Astrocyte (in vitro differentiated cells and primary cell): ENCODE results near the gene CCDC136.

ENCODE experiments used
- EZH2 ChIP-seq: IDR thresholded peaks from 2 replicates; pipeline ENCODE4 v1.6.1; 2012; ENCODE audit warnings: mild to moderate bottlenecking, low read length, inconsistent platforms; ENCODE audit not compliant: insufficient read depth
- TF ChIP-seq, protein P1 (sequence below): IDR thresholded peaks from 2 replicates; pipeline ENCODE4 v1.5.1; 2011; ENCODE audit warnings: low read depth, mild to moderate bottlenecking, inconsistent platforms, low read length, moderate library complexity; ENCODE audit not compliant: insufficient read depth

GRCh38 chr7:128794020-128794419 lies 2.3 kb downstream of the CCDC136 start:
- TF ChIP-seq, protein P1, sequence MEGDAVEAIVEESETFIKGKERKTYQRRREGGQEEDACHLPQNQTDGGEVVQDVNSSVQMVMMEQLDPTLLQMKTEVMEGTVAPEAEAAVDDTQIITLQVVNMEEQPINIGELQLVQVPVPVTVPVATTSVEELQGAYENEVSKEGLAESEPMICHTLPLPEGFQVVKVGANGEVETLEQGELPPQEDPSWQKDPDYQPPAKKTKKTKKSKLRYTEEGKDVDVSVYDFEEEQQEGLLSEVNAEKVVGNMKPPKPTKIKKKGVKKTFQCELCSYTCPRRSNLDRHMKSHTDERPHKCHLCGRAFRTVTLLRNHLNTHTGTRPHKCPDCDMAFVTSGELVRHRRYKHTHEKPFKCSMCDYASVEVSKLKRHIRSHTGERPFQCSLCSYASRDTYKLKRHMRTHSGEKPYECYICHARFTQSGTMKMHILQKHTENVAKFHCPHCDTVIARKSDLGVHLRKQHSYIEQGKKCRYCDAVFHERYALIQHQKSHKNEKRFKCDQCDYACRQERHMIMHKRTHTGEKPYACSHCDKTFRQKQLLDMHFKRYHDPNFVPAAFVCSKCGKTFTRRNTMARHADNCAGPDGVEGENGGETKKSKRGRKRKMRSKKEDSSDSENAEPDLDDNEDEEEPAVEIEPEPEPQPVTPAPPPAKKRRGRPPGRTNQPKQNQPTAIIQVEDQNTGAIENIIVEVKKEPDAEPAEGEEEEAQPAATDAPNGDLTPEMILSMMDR, result no peak
- TF ChIP-seq EZH2, result no peak
